Measurements from ENCODE around the gene NFIA. TPM values are rescaled to one million over a fixed set of nuclear protein-coding genes. Genes with fewer than 3 reads are reported as not detected.

NFIA gene
- total RNA-seq, 2 donors from 2014 or later: 61.4 to 86.3 TPM

DNA sequence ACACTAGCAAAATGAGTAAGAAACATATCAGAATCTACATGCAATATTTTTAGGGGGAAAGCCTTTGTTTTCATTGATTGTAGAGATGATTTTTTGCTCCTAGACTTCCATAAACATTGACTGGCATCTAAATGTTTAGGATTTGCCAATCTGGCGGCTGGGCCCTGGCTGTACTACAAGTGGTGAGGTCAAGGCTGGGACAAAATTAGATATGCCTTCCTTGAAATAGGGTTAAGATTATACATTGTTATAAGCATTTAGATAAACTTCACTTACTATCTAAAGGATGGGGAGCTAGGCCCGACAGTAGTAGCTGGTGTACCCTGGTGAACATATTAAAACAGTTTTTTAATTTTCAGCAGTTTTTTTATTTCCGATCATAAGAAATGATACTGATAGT, 5.2 kb downstream of the NFIA start:
- peak overlapping the region; percentile 51 to 97 for H3K27ac ChIP-seq
- 49% methylated on average over 3 of the region's 3 CpGs for WGBS
- H3K9me3 ChIP-seq: no peaks in the 10 kb centered on the region
- peaks cover 0 to 6% of the 10 kb centered on the region in 2 donors for H3K36me3 ChIP-seq
- no peaks in the 10 kb centered on the region for H3K27me3 ChIP-seq (replicated peaks; ENCODE audit: insufficient read depth)
- DNase-seq (ENCODE audit: low spot score): no peak
- H3K4me1 ChIP-seq (replicated peaks): no peaks in the 10 kb centered on the region
- H3K4me3 ChIP-seq: peak overlapping the region in 1 of 2 donors; percentile 3
- TF ChIP-seq POLR2A (IDR thresholded peaks at IDR 0.05) (no peak), POLR2AphosphoS5 (IDR thresholded peaks at IDR 0.05) (no peak)
- TF ChIP-seq, protein P1, sequence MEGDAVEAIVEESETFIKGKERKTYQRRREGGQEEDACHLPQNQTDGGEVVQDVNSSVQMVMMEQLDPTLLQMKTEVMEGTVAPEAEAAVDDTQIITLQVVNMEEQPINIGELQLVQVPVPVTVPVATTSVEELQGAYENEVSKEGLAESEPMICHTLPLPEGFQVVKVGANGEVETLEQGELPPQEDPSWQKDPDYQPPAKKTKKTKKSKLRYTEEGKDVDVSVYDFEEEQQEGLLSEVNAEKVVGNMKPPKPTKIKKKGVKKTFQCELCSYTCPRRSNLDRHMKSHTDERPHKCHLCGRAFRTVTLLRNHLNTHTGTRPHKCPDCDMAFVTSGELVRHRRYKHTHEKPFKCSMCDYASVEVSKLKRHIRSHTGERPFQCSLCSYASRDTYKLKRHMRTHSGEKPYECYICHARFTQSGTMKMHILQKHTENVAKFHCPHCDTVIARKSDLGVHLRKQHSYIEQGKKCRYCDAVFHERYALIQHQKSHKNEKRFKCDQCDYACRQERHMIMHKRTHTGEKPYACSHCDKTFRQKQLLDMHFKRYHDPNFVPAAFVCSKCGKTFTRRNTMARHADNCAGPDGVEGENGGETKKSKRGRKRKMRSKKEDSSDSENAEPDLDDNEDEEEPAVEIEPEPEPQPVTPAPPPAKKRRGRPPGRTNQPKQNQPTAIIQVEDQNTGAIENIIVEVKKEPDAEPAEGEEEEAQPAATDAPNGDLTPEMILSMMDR (IDR thresholded peaks at IDR 0.05): no peak
- intact Hi-C loops (cut with DNase I): loop anchor here (5.0 to 10.0 kb wide), 2 partner anchors 40 to 367 kb away; no protein-coding TSS in a partner anchor

DNA sequence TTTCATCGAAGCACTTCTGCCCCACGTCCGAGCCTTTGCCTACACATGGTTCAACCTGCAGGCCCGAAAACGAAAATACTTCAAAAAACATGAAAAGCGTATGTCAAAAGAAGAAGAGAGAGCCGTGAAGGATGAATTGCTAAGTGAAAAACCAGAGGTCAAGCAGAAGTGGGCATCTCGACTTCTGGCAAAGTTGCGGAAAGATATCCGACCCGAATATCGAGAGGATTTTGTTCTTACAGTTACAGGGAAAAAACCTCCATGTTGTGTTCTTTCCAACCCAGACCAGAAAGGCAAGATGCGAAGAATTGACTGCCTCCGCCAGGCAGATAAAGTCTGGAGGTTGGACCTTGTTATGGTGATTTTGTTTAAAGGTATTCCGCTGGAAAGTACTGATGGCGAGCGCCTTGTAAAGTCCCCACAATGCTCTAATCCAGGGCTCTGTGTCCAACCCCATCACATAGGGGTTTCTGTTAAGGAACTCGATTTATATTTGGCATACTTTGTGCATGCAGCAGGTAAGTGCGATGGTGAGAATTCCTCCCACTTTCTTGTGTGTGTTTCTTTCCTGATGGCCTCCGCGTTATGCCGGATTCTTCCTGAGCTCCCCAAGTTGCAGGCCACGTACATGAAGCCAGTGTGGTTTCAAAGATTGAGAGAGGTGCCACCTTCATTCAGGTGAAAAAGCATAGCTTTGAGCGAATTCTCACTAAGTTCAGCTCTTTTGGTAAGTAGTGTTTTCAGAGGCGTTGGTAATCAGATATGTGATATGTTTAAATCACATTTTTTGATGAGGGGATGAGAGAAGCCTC, 6.0 kb downstream of the NFIA start:
- 91% methylated on average over 25 of the region's 25 CpGs for WGBS
- H3K4me1 ChIP-seq (replicated peaks): no peaks in the 10 kb centered on the region
- peaks cover 0 to 6% of the 10 kb centered on the region in 2 donors for H3K36me3 ChIP-seq
- H3K9me3 ChIP-seq: no peaks in the 10 kb centered on the region
- no peak overlapping the region for H3K4me3 ChIP-seq
- intact Hi-C loops (cut with DNase I): loop anchor here (5.0 to 10.0 kb wide), 2 partner anchors 39 to 366 kb away; no protein-coding TSS in a partner anchor
- TF ChIP-seq, protein P1 (IDR thresholded peaks at IDR 0.05): no peak
- TF ChIP-seq POLR2A (IDR thresholded peaks at IDR 0.05) (no peak), POLR2AphosphoS5 (IDR thresholded peaks at IDR 0.05) (no peak)
- no peak for DNase-seq (ENCODE audit: low spot score)
- peak overlapping the region; percentile 51 to 97 for H3K27ac ChIP-seq
- no peaks in the 10 kb centered on the region for H3K27me3 ChIP-seq (replicated peaks; ENCODE audit: insufficient read depth)

DNA sequence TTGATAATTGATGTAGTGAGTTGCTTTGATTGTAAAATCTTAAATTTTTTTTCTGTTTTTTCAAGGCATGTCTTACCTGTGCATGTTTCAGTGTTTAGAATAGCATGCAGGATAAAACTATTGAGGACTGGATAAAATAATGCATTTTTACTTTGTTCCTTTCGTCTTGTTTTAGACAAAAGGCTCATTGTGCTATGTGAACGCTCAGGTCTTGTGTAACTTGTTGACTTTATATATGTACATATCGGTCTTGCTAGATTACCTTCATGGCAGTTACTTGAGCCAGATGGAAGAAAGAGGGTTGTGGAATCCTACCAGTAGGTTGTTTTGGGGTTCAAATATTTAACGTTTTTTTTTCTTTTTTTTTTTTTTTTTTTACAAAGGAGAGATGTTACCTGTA, 7.0 kb downstream of the NFIA start:
- intact Hi-C loops (cut with DNase I): loop anchor here (5.0 to 10.0 kb wide), 2 partner anchors 38 to 365 kb away; no protein-coding TSS in a partner anchor
- Histone ChIP-seq H3K4me1 (replicated peaks) (no peaks in the 10 kb centered on the region), H3K27me3 (replicated peaks; ENCODE audit: insufficient read depth) (no peaks in the 10 kb centered on the region), H3K27ac (peak overlapping the region; percentile 39 to 97), H3K36me3 (peaks cover 0 to 6% of the 10 kb centered on the region in 2 donors), H3K9me3 (no peaks in the 10 kb centered on the region), H3K4me3 (no peak overlapping the region)
- 26% methylated on average over 4 of the region's 4 CpGs for WGBS
- DNase-seq (ENCODE audit: low spot score): no peak
- TF ChIP-seq POLR2A (IDR thresholded peaks at IDR 0.05) (no peak), POLR2AphosphoS5 (IDR thresholded peaks at IDR 0.05) (peak; percentile 17)
- TF ChIP-seq, protein P1 (IDR thresholded peaks at IDR 0.05): peak in 1 of 4 experiments; percentile 16

GRCh38 chr1:61089741-61090140, 7.4 kb downstream of the NFIA start:
- no peak overlapping the region for H3K4me3 ChIP-seq
- intact Hi-C loops (cut with DNase I): loop anchor here (5.0 to 10.0 kb wide), 2 partner anchors 38 to 365 kb away; no protein-coding TSS in a partner anchor
- H3K4me1 ChIP-seq (replicated peaks): no peaks in the 10 kb centered on the region
- H3K27ac ChIP-seq: peak overlapping the region; percentile 39 to 97
- H3K9me3 ChIP-seq: no peaks in the 10 kb centered on the region
- no peak for DNase-seq (ENCODE audit: low spot score)
- TF ChIP-seq POLR2AphosphoS5 (IDR thresholded peaks at IDR 0.05) (no peak), POLR2A (IDR thresholded peaks at IDR 0.05) (no peak)
- TF ChIP-seq, protein P1 (IDR thresholded peaks at IDR 0.05): no peak
- H3K36me3 ChIP-seq: peaks cover 0 to 6% of the 10 kb centered on the region in 2 donors
- H3K27me3 ChIP-seq (replicated peaks; ENCODE audit: insufficient read depth): no peaks in the 10 kb centered on the region

Measured in prostate gland (tissue), 2 donors.